ENCODE measurements around the gene USP17L5.
"Not testable (repeated sequence)": the region's sequence is repeated elsewhere in the genome, so short reads cannot be mapped to it uniquely, and the experiment has no call there.

The USP17L5 gene

GRCh38 chr4:9384126-9384525, 44.9 kb downstream of the USP17L5 start:
- DNase-seq (ENCODE audit: low read depth, low spot score): no peak
- Histone ChIP-seq H3K9me3 (ENCODE audit: low read depth, low read length) (no peaks in the 10 kb centered on the region), H3K4me3 (no peak overlapping the region), H3K27ac (no peak overlapping the region), H3K9ac (ENCODE audit: insufficient read length) (no peak overlapping the region), H3K36me3 (ENCODE audit: insufficient read depth, low read length) (no peaks in the 10 kb centered on the region)
- TF ChIP-seq POLR2AphosphoS5 (IDR thresholded peaks at IDR 0.05; ENCODE audit: borderline replicate concordance, low read depth, low read length) (no peak), EZH2 (IDR thresholded peaks at IDR 0.05) (no peak), FOXP2 (optimal IDR thresholded peaks at IDR 0.05; ENCODE audit: control extremely low read depth, extremely low read length, insufficient read depth) (no peak)

- DNase-seq (ENCODE audit: low read depth, low spot score); H3K27ac ChIP-seq; H3K9me3 ChIP-seq (ENCODE audit: low read depth, low read length); H3K36me3 ChIP-seq (ENCODE audit: insufficient read depth, low read length); H3K4me3 ChIP-seq; H3K9ac ChIP-seq (ENCODE audit: insufficient read length): not testable (repeated sequence)
Measured at GRCh38 chr4:9389001-9389400, 49.8 kb downstream of the USP17L5 start.
